CD4-positive, alpha-beta T cell treated with Interleukin-15 for 1 hour (primary cell): ENCODE measurements around the gene S100A13.
A peak's percentile ranks its signal among the peaks of the same experiment; 100 is the strongest.
"Not testable (repeated sequence)": the region's sequence is repeated elsewhere in the genome, so short reads cannot be mapped to it uniquely, and the experiment has no call there.

Source experiments
- DNase-seq: peaks from one replicate; pipeline ENCODE4 v3.0.0-alpha.2; 2020

Gene S100A13

GRCh38 chr1:153626904-153627714, at the start of gene S100A13:
S100A13 (minus strand) TSS chr1:153627505; CDS start chr1:153626472, 1,033 bp downstream.
- no peak for DNase-seq

- no peak for DNase-seq
Measured at GRCh38 chr1:153673511-153673910, 46.2 kb upstream of the S100A13 start.

DNA sequence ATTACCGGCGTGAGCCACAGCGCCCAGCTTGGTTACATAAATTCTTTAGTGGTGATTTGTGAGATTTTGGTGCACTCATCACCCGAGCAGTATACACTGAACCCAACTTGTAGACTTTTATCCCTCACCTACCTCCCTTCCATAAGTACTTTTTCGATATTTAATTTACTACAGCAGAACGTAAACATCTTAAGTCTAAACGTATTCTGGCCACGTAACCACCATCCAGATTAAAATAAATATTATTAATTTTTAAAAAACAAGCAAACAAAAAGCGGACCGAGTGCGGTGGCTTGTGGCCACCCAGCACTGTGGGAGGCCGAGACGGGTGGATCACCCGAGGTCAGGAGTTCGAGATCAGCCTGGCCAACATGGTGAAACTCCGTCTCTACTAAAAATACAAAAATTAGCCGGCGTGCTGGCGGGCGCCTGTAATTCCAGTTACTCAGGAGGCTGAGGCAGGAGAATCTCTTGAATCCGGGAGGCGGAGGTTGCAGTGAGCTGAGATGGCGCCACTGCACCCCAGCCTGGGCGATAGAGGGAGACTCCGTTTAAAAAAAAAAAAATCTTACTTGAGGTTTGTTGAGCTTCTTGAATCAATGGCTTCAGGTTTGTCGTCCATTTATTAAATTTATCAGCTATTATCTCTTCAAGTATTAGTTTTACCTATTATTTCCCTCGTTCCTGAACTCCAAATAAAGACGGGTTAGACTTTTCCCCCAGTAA, 44.5 kb upstream of the S100A13 start:
- DNase-seq, result peak; percentile 60

- DNase-seq, result peak; percentile 99
Measured at GRCh38 chr1:153670859-153671627, 43.7 kb upstream of the S100A13 start, which contains the start of gene ILF2. ILF2 (minus strand) TSS chr1:153670993; CDS start chr1:153670922, 71 bp downstream.

DNA sequence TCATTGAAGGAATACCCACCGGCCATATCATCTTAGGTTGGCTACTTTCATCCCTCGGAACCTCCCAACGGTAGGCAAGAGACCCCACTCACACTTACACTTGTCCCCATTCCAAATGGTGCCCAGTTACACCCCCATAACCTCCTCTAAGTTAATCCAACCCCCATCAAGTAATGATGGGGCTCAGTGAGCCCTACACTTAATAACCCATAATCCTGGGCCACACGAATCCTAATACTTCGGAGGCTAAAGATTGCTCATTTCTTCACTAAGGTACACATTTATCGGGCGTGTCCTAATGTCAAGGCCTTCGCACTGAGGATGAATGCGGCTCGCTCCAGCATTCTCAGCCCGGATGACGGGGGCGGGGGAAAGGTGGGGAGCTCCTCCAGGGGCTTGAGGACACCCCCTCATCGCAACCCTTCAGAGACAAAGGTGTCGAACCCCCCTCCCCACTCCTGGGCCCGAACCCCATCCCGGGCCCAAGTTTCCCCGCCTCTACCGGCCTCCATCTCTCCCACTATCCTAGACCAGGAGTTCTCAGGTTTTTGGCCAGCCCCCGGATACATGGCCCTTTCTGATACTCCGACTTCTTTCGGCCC, 43.1 kb upstream of the S100A13 start:
- DNase-seq, result no peak

- no peak for DNase-seq
Measured at GRCh38 chr1:153669606-153670005, 42.3 kb upstream of the S100A13 start.

DNA sequence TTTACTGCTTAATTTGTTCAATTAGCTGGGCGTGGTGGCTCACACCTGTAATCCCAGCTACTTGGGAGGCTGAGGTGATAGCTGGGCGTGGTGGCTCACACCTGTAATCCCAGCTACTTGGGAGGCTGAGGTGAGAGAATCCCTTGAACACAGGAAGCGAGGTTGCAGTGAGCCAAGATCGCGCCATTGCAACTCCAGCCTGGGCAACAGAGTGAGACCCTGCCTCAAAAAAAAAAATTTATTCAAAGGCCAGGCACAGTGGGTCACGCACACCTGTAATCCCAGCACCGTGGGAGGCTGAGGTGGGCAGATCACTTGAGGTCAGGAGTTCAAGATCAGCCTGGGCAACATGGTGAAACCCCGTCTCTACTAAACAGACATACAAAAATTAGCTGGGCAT, 41.4 kb upstream of the S100A13 start:
- not testable (repeated sequence) for DNase-seq

- DNase-seq, result no peak
Measured at GRCh38 chr1:153667439-153667838, 40.1 kb upstream of the S100A13 start.

GRCh38 chr1:153663211-153663610, 35.9 kb upstream of the S100A13 start:
- no peak for DNase-seq

GRCh38 chr1:153662269-153662668, 35.0 kb upstream of the S100A13 start:
- no peak for DNase-seq

DNA sequence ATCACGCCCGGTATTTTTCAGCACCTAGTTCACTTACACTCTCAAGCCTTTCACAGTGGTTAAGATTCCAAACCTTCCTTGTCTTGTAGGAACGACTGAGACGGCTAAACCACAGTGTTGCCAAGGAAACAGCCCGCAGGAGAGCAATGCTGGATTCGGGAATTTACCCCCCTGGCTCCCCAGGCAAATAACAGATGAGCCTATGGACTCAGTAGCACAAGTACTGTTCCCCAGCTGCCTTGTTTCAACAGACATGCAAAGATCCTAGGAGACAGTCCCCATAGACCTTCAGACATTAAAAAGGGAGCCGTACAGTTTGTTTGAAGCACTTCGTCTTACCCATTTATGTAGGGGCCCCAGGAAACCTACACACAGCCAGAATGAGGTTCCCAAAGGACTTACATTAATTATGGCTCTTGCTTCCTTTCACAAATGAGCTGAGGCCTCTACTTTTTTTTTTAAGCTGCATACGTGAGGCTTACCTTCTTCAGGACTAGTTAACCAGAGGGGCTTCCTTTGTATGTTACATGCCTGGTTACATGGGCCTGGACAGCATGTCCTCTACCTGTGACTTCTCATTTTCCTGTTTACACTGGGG, 33.9 kb upstream of the S100A13 start:
- no peak for DNase-seq

DNA sequence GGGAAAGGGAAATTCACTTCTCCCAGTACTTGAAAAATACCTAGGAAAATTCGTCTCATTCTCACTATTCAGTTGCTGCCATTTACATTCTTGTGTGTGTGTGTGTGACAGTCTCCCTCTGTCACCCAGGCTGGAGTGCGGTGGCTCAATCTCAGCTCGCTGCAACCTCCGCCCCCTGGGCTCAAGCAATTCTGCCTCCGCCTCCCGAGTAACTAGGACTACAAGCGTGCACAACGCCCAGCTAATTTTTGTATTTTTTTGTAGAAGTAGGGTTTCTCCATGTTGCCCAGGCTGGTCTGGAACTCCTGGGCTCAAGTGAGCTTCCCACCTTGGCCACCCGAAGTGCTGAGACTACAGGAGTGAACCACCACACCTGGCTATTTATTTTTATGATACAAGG, 32.4 kb upstream of the S100A13 start:
- no peak for DNase-seq

DNA sequence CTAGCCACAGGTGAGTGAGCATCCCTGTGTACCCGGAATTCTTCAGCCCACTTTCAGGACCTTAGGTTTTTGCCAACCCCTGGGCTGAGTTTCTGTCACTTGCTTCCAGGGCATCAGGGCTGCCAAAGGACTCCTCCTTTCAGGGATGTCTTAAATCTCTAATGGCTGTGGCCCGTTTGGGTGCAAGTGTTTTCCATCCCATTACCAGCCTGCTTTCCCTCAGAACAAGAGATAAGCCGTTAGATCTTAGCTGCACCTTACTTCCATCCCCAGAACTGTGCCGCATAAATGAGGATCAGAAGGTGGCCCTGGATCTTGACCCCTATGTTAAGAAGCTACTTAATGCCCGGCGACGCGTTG, 31.9 kb upstream of the S100A13 start:
- DNase-seq, result no peak

GRCh38 chr1:153658400-153659174, 31.3 kb upstream of the S100A13 start, which contains the start of gene SNAPIN:
SNAPIN (plus strand) TSS chr1:153658703; CDS start chr1:153658744, 41 bp downstream.
- DNase-seq, result peak; percentile 88

GRCh38 chr1:153655333-153655732, 28.0 kb upstream of the S100A13 start:
- no peak for DNase-seq

DNA sequence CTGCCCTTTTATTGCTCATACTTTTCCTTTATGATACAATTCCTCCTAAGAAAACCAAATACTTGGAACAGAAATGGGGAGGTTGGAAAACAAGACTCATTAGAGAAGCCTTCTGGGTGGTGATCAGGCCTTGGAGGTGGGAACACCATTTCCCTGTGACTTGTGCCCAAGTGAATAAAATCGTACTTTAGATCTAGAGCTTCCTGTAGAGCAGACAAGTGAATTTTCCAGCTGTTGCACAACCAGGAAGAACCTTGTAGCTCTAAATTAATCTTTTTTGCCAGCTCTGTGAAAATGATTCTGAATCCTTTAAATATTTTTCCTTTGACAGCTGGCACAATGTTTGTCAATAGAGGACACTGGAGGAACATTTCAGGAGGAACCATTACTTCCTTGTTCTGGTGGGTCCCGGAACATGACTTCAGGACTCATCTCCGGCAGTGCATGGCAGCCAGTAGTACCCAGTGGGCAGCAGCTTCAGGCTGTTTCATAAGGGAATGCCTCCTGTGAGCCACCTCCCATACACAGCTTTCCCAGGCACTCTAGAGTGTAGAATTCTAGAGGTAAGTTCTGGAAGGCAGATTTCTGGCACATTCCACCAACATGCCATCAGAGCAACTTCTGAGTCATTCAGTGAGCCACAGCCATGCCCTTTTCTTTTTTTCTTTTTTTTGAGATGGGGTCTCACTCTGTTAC, 25.6 kb upstream of the S100A13 start:
- DNase-seq, result no peak

DNA sequence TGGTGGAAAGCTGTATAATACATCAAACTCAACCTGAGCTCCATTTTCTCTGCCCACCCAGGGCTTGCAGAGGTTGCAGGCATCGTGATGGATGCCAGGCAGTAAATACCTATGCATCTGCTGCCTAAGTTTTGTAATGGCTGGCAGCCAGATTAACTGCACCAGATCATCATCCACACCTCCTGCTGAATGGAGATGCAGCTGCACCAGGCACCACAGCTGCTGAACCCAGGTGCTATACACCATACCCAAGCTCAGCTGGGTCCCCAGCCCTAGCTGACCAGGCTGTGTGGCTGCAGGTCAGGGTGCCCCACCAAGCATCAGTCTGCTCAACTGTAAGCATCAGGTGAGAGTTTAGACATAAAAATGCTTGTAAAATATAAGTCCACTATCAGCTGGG, 24.5 kb upstream of the S100A13 start:
- DNase-seq, result no peak

- no peak for DNase-seq
Measured at GRCh38 chr1:153649863-153650235, 22.5 kb upstream of the S100A13 start.

DNA sequence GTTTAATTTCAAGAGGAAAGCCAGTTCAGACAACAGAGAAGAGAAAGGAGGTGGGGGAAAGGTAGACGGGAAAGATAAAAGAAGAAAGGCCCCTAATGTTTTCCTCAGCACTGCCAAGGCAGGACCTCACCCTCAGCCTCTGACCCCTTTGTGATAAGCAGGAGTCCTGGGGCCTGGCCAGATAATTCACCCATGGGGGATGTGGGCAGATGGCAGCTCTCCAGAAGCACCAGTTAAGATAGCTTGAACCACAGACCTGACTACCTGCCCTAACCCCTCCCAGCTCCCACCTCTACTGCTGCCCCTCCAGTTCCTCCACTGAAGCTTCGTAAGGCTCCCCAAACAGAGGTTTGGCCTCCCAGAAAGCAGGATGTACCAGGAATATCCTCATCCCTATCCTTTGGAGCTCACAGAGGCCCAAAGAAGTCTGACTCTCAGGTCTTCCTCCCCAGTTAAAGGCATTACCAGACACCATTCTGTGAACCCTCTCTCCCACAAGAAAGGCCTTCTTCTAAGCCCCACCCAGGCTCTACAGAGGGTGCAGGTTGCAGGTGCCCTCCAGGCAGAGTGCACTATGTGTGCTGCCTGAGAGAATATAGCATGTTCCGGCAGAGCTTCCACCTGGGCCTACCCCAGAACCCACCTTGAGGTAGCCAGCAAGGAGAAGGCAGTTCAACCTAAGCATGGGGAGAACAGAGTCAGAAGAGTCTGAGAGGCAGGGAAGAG, 22.0 kb upstream of the S100A13 start:
- peak; percentile 33 for DNase-seq

GRCh38 chr1:153648000-153648643, 20.8 kb upstream of the S100A13 start:
- DNase-seq, result no peak
